ENCODE measurements around the gene KCNE4.

KCNE4 gene

DNA sequence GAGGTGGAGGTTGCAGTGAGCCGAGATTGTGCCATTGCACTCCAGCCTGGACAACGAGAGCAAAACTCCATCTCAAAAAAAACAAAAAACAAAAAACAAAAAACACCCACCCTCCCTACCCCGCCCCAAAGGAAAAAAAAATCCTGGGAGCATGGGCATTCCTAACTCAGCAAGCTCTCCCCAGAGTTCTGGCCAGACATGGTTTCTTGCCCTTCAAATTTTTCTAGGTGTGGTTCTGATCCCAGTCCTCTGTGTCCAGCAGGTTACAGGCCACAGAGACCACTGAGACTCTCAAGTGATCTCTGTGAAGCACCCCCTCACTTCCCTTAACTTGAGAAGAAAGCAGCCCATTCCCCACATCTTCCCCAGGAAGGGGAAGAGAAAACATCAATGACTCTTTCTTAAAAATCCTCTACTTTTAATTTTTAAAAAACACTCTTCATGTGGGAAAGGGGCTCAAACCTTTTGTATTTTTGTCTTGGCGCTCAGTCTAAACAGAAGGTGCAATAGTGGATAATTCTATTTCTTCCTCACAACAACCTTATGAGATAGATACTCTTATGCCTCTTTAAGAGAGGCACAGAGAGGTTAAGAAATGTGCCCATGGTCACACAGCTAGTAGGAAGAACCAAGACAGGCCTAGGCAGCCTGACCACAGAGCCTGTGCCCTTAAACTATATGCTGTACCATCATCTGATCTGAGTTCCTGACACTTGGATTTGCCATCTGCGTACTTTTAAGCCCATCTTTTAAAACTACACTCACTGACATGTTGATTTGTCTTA, 6.9 kb upstream of the KCNE4 start:
- no peak for DNase-seq (ENCODE audit: insufficient read length, low spot score)
- TF ChIP-seq, protein P1, sequence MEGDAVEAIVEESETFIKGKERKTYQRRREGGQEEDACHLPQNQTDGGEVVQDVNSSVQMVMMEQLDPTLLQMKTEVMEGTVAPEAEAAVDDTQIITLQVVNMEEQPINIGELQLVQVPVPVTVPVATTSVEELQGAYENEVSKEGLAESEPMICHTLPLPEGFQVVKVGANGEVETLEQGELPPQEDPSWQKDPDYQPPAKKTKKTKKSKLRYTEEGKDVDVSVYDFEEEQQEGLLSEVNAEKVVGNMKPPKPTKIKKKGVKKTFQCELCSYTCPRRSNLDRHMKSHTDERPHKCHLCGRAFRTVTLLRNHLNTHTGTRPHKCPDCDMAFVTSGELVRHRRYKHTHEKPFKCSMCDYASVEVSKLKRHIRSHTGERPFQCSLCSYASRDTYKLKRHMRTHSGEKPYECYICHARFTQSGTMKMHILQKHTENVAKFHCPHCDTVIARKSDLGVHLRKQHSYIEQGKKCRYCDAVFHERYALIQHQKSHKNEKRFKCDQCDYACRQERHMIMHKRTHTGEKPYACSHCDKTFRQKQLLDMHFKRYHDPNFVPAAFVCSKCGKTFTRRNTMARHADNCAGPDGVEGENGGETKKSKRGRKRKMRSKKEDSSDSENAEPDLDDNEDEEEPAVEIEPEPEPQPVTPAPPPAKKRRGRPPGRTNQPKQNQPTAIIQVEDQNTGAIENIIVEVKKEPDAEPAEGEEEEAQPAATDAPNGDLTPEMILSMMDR (IDR thresholded peaks at IDR 0.05; ENCODE audit: insufficient read depth, missing control alignments): no peak
- no peak for FAIRE-seq

DNA sequence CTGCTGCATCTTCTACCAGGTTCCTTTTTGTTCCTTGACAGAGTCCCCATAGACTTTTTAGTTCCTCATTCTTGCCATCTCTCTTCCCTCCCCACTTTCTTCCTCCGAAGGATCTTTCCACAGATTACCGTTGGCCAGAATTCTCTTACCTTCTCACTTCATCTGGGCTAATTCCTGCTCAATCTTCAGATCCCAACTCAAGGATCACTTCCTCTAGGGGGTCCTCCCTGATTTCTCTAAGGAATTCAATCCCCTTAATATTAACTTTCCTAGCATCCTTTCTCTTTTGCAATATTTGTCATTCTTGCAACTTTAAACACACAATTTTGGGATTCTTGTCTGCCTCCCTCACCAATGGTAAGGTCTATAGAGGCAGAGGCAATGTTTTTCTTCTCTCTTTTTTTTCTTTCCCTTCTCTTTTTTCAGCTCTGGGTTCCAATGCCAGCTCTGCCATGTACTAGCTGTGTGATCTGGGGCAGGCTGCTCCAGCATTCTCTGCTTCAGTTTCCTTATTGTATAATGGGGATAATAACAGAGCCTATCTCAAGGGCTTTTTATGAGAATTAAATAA, 5.4 kb upstream of the KCNE4 start:
- DNase-seq (ENCODE audit: insufficient read length, low spot score) (no peak), FAIRE-seq (no peak)
- TF ChIP-seq, protein P1 (IDR thresholded peaks at IDR 0.05; ENCODE audit: insufficient read depth, missing control alignments): no peak

DNA sequence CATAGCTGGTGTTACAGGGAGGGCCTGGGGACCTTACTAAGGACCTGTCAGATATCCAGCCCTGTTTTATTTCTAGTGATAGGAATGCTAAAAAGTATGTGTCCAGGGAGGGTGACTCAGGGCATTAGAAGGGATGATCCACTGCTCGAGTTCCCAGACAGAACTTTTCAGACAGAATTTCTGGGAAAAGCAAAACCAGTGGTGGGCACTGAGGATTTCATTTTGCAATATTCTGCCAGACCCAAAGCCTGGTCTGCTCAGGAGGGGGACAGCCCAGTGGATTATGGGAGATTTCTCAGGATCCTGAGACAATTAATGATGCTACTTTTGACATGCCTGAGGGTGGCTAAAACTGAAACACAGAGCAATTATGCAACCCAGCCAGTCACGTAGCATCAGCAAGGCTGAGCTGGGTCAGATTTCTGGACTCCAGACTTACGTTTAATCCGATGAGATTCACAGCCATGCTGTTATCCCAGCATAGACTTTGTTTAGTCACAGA, 4.7 kb upstream of the KCNE4 start:
- no peak for DNase-seq (ENCODE audit: insufficient read length, low spot score)
- FAIRE-seq: no peak
- TF ChIP-seq, protein P1 (IDR thresholded peaks at IDR 0.05; ENCODE audit: insufficient read depth, missing control alignments): no peak

DNA sequence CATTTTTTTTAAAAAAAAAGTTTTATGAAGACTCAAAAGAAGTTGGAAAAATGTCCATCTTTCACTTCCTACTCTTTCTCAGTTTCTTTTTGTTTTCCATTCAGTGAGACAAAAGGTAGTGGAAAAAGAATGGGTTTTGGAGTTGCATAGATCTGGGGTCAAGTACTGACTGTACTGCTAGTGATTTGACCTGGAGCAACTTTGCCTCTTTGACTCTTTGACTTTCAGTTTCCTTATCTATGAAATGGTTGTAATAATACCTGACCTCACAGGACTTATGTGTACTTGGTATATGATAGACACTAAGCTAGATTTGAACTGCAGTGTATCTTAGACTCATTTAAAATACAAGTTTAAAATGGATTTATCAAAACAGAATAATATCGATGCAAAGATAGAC, 3.5 kb upstream of the KCNE4 start:
- TF ChIP-seq, protein P1 (IDR thresholded peaks at IDR 0.05; ENCODE audit: insufficient read depth, missing control alignments): no peak
- DNase-seq (ENCODE audit: insufficient read length, low spot score): no peak
- no peak for FAIRE-seq

DNA sequence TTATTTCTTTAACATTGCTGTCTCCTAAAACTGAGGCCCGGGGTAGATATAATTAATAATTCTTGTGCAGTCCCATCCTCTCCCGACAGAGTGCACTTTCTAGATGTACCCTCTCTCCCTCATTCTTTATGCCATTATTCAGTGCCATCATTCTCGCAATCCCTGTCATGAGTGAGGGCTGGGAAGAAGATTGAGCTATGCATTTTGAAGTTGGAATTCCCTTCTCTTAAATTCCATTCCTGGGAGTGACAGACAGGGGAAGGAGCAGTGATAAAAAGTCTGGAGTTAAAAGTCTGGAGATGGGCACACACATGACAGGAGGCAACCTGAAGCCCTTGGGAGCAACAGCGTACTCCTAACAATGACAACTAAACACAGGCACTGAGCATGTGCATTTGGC, 2.6 kb upstream of the KCNE4 start:
- FAIRE-seq: no peak
- no peak for DNase-seq (ENCODE audit: insufficient read length, low spot score)
- TF ChIP-seq, protein P1 (IDR thresholded peaks at IDR 0.05; ENCODE audit: insufficient read depth, missing control alignments): no peak

DNA sequence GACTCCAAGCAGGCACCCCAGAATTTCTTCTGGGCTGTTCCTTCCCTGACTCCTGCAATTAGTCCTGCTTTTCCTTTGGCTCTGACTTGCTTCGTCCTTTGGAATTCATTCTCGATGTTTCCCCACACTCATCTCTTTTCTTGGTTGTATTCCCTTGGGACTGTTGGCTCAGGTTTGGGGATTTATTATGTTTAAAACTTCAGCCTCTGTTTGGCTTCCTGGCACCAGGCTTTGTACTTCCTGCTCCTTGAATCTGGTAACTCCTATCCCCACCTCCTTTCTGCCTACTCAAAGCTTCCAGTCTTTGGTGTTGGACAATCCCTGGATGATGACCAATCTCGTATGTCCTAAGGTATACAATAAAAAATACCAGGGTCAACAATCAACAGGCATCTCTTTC, 1.8 kb upstream of the KCNE4 start:
- TF ChIP-seq, protein P1 (IDR thresholded peaks at IDR 0.05; ENCODE audit: insufficient read depth, missing control alignments): no peak
- DNase-seq (ENCODE audit: insufficient read length, low spot score): no peak
- FAIRE-seq: no peak
